ENCODE results near the gene TAF1C.

- TF ChIP-seq, protein P1, sequence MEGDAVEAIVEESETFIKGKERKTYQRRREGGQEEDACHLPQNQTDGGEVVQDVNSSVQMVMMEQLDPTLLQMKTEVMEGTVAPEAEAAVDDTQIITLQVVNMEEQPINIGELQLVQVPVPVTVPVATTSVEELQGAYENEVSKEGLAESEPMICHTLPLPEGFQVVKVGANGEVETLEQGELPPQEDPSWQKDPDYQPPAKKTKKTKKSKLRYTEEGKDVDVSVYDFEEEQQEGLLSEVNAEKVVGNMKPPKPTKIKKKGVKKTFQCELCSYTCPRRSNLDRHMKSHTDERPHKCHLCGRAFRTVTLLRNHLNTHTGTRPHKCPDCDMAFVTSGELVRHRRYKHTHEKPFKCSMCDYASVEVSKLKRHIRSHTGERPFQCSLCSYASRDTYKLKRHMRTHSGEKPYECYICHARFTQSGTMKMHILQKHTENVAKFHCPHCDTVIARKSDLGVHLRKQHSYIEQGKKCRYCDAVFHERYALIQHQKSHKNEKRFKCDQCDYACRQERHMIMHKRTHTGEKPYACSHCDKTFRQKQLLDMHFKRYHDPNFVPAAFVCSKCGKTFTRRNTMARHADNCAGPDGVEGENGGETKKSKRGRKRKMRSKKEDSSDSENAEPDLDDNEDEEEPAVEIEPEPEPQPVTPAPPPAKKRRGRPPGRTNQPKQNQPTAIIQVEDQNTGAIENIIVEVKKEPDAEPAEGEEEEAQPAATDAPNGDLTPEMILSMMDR (IDR thresholded peaks at IDR 0.05) = no peak
- no peak for TF ChIP-seq POLR2A (IDR thresholded peaks at IDR 0.05)
These were observed 9.2 kb upstream of the TAF1C start for GRCh38 chr16:84196101-84196500.

Measured in esophagus squamous epithelium (tissue), 4 donors.